Measurements from ENCODE around the gene PARS2. TPM values are rescaled to one million over a fixed set of nuclear protein-coding genes. Genes with fewer than 3 reads are reported as not detected.
A peak's percentile ranks its signal among the peaks of the same experiment; 100 is the strongest.
"Not testable (repeated sequence)": the region's sequence is repeated elsewhere in the genome, so short reads cannot be mapped to it uniquely, and the experiment has no call there.

Gene PARS2
- total RNA-seq, 2 experiments from 2014 or later = 3.2 to 4.3 TPM

GRCh38 chr1:54777431-54777830, 13.1 kb upstream of the PARS2 start:
- Mint-ChIP-seq H3K9me3 (no peaks in the 10 kb centered on the region), H3K4me1 (no peaks in the 10 kb centered on the region), H3K4me3 (no peak overlapping the region), H3K27ac (no peak overlapping the region), H3K27me3 (no peaks in the 10 kb centered on the region), H3K36me3 (ENCODE audit: low read depth) (peaks cover 3% of the 10 kb centered on the region)
- CTCF ChIA-PET = interaction anchor here (0.9 kb wide), 1 partner anchor 15 kb away, joined by 4 read pairs; no protein-coding TSS in a partner anchor
- DNase-seq = no peak
- POLR2A ChIA-PET = no interaction called here

GRCh38 chr1:54777011-54777410, 12.7 kb upstream of the PARS2 start:
- H3K4me1 Mint-ChIP-seq = no peaks in the 10 kb centered on the region
- H3K27ac Mint-ChIP-seq = no peak overlapping the region
- DNase-seq = no peak
- POLR2A ChIA-PET = no interaction called here
- H3K36me3 Mint-ChIP-seq (ENCODE audit: low read depth) = peaks cover 3% of the 10 kb centered on the region
- H3K9me3 Mint-ChIP-seq = no peaks in the 10 kb centered on the region
- CTCF ChIA-PET = interaction anchor here (0.6 to 0.9 kb wide), 3 partner anchors 16 to 1304 kb away, joined by 3 to 7 read pairs (median 4); no protein-coding TSS in a partner anchor
- no peaks in the 10 kb centered on the region for H3K27me3 Mint-ChIP-seq
- no peak overlapping the region for H3K4me3 Mint-ChIP-seq

GRCh38 chr1:54775828-54776721, 11.8 kb upstream of the PARS2 start:
- H3K27ac Mint-ChIP-seq; H3K4me3 Mint-ChIP-seq; H3K36me3 Mint-ChIP-seq (ENCODE audit: low read depth); H3K9me3 Mint-ChIP-seq; H3K4me1 Mint-ChIP-seq; DNase-seq; POLR2A ChIA-PET; H3K27me3 Mint-ChIP-seq: not testable (repeated sequence)
- CTCF ChIA-PET = interaction anchor here (0.6 to 0.9 kb wide), 3 partner anchors 10 to 1303 kb away, joined by 3 to 5 read pairs (median 3); no protein-coding TSS in a partner anchor

GRCh38 chr1:54774820-54775498, 10.6 kb upstream of the PARS2 start:
- Mint-ChIP-seq H3K9me3 (no peaks in the 10 kb centered on the region), H3K27ac (no peak overlapping the region), H3K27me3 (no peaks in the 10 kb centered on the region), H3K4me1 (no peaks in the 10 kb centered on the region), H3K36me3 (ENCODE audit: low read depth) (no peaks in the 10 kb centered on the region), H3K4me3 (no peak overlapping the region)
- DNase-seq = no peak
- CTCF ChIA-PET = interaction anchor here (0.8 kb wide), 1 partner anchor 21 kb away, joined by 3 read pairs; no protein-coding TSS in a partner anchor
- POLR2A ChIA-PET = no interaction called here

GRCh38 chr1:54772951-54773350, 8.6 kb upstream of the PARS2 start:
- no peaks in the 10 kb centered on the region for H3K9me3 Mint-ChIP-seq
- H3K4me1 Mint-ChIP-seq = no peaks in the 10 kb centered on the region
- no peak overlapping the region for H3K4me3 Mint-ChIP-seq
- no peaks in the 10 kb centered on the region for H3K36me3 Mint-ChIP-seq (ENCODE audit: low read depth)
- H3K27ac Mint-ChIP-seq = no peak overlapping the region
- H3K27me3 Mint-ChIP-seq = no peaks in the 10 kb centered on the region
- ChIA-PET CTCF (no interaction called here), POLR2A (no interaction called here)
- DNase-seq = no peak

- Mint-ChIP-seq H3K4me3 (no peak overlapping the region), H3K27me3 (no peaks in the 10 kb centered on the region), H3K27ac (no peak overlapping the region), H3K9me3 (no peaks in the 10 kb centered on the region), H3K36me3 (ENCODE audit: low read depth) (no peaks in the 10 kb centered on the region), H3K4me1 (peaks cover 17% of the 10 kb centered on the region)
- ChIA-PET CTCF (interaction anchor here (0.6 to 1.5 kb wide), 2 partner anchors 41 to 49 kb away, joined by 4 read pairs; no protein-coding TSS in a partner anchor), POLR2A (no interaction called here)
- DNase-seq = no peak
These were observed 3.8 kb upstream of the PARS2 start for GRCh38 chr1:54768093-54768492.

GRCh38 chr1:54767526-54767925, 3.2 kb upstream of the PARS2 start:
- POLR2A ChIA-PET = no interaction called here
- H3K27me3 Mint-ChIP-seq = no peaks in the 10 kb centered on the region
- CTCF ChIA-PET = interaction anchor here (0.6 to 1.5 kb wide), 2 partner anchors 42 to 50 kb away, joined by 4 read pairs; no protein-coding TSS in a partner anchor
- no peaks in the 10 kb centered on the region for H3K9me3 Mint-ChIP-seq
- DNase-seq = no peak
- H3K27ac Mint-ChIP-seq = no peak overlapping the region
- H3K4me1 Mint-ChIP-seq = peaks cover 22% of the 10 kb centered on the region
- no peak overlapping the region for H3K4me3 Mint-ChIP-seq
- H3K36me3 Mint-ChIP-seq (ENCODE audit: low read depth) = no peaks in the 10 kb centered on the region

GRCh38 chr1:54766726-54767125, 2.4 kb upstream of the PARS2 start:
- no peaks in the 10 kb centered on the region for H3K27me3 Mint-ChIP-seq
- H3K4me1 Mint-ChIP-seq = peaks cover 22% of the 10 kb centered on the region
- no peak overlapping the region for H3K4me3 Mint-ChIP-seq
- no peaks in the 10 kb centered on the region for H3K9me3 Mint-ChIP-seq
- no peaks in the 10 kb centered on the region for H3K36me3 Mint-ChIP-seq (ENCODE audit: low read depth)
- ChIA-PET POLR2A (no interaction called here), CTCF (interaction anchor here (1.4 to 1.8 kb wide), 2 partner anchors 10 to 40 kb away, joined by 5 to 6 read pairs; a partner anchor contains a TSS)
- H3K27ac Mint-ChIP-seq = no peak overlapping the region
- DNase-seq = no peak

- DNase-seq = no peak
These were observed 719 bp upstream of the PARS2 start for GRCh38 chr1:54764922-54765561.

GRCh38 chr1:54763816-54764132, 549 bp downstream of the PARS2 start:
- peak; percentile 29 for DNase-seq
- Mint-ChIP-seq H3K36me3 (ENCODE audit: low read depth) (no peaks in the 10 kb centered on the region), H3K4me3 (peak overlapping the region; percentile 95), H3K27me3 (no peaks in the 10 kb centered on the region), H3K27ac (peak overlapping the region; percentile 92), H3K4me1 (peaks cover 22% of the 10 kb centered on the region), H3K9me3 (no peaks in the 10 kb centered on the region)
- CTCF ChIA-PET = no interaction called here
- POLR2A ChIA-PET = no interaction called here

More at GRCh38 chr1:54764922-54765561, 719 bp upstream of the PARS2 start:
- ChIA-PET POLR2A (no interaction called here), CTCF (interaction anchor here (0.7 to 1.8 kb wide), 2 partner anchors 39 to 41 kb away, joined by 3 to 6 read pairs; a partner anchor contains a TSS)
- Mint-ChIP-seq H3K27ac (peak overlapping the region; percentile 92), H3K27me3 (no peaks in the 10 kb centered on the region), H3K36me3 (ENCODE audit: low read depth) (no peaks in the 10 kb centered on the region), H3K9me3 (no peaks in the 10 kb centered on the region), H3K4me3 (peak overlapping the region; percentile 95), H3K4me1 (peaks cover 22% of the 10 kb centered on the region)

- ChIA-PET POLR2A (no interaction called here), CTCF (interaction anchor here (0.9 to 1.5 kb wide), 2 partner anchors 37 to 42 kb away, joined by 3 read pairs; partner anchors contain the start of gene TTC22)
- Mint-ChIP-seq H3K36me3 (ENCODE audit: low read depth) (no peaks in the 10 kb centered on the region), H3K4me3 (no peak overlapping the region), H3K9me3 (no peaks in the 10 kb centered on the region), H3K27ac (no peak overlapping the region), H3K27me3 (no peaks in the 10 kb centered on the region), H3K4me1 (peaks cover 11% of the 10 kb centered on the region)
- no peak for DNase-seq
These were observed 5.5 kb downstream of the PARS2 start for GRCh38 chr1:54758678-54759348.

GRCh38 chr1:54757833-54758232, 6.5 kb downstream of the PARS2 start:
- ChIA-PET POLR2A (no interaction called here), CTCF (interaction anchor here (0.9 to 1.5 kb wide), 2 partner anchors 38 to 43 kb away, joined by 3 read pairs; partner anchors contain the start of gene TTC22)
- no peak for DNase-seq
- Mint-ChIP-seq H3K4me1 (peaks cover 2% of the 10 kb centered on the region), H3K27me3 (no peaks in the 10 kb centered on the region), H3K36me3 (ENCODE audit: low read depth) (no peaks in the 10 kb centered on the region), H3K9me3 (no peaks in the 10 kb centered on the region), H3K4me3 (no peak overlapping the region), H3K27ac (no peak overlapping the region)
